ENCODE data around the gene PARD6G. TPM values are rescaled to one million over a fixed set of nuclear protein-coding genes. Genes with fewer than 3 reads are reported as not detected.

The PARD6G gene
- total RNA-seq, 4 donors from 2014 or later = 0.65 to 4.1 (median 1.5) TPM

GRCh38 chr18:80175451-80176204, 71.7 kb downstream of the PARD6G start:
- TF ChIP-seq, protein P1, sequence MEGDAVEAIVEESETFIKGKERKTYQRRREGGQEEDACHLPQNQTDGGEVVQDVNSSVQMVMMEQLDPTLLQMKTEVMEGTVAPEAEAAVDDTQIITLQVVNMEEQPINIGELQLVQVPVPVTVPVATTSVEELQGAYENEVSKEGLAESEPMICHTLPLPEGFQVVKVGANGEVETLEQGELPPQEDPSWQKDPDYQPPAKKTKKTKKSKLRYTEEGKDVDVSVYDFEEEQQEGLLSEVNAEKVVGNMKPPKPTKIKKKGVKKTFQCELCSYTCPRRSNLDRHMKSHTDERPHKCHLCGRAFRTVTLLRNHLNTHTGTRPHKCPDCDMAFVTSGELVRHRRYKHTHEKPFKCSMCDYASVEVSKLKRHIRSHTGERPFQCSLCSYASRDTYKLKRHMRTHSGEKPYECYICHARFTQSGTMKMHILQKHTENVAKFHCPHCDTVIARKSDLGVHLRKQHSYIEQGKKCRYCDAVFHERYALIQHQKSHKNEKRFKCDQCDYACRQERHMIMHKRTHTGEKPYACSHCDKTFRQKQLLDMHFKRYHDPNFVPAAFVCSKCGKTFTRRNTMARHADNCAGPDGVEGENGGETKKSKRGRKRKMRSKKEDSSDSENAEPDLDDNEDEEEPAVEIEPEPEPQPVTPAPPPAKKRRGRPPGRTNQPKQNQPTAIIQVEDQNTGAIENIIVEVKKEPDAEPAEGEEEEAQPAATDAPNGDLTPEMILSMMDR (IDR thresholded peaks at IDR 0.05; ENCODE audit: low read depth) = no peak

DNA sequence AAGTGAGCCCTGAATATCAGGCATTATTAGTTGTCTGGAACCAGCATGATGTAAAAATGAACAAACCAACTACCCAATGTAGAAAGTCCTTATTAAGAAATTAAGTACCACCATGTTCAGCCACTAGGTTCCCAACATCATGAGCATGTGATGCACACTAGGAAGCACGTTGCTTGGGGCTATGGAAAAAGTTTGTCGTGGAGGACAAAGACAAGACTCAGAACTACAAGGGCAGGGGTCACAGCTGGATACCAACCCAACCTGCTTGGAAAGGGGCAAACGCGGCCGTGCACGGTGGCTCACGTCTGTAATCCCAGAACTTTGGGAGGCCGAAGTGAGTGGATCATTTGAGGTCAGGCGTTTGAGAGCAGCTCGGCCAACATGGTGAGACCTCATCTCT, 74.3 kb downstream of the PARD6G start:
- TF ChIP-seq, protein P1 (IDR thresholded peaks at IDR 0.05; ENCODE audit: low read depth) = no peak

DNA sequence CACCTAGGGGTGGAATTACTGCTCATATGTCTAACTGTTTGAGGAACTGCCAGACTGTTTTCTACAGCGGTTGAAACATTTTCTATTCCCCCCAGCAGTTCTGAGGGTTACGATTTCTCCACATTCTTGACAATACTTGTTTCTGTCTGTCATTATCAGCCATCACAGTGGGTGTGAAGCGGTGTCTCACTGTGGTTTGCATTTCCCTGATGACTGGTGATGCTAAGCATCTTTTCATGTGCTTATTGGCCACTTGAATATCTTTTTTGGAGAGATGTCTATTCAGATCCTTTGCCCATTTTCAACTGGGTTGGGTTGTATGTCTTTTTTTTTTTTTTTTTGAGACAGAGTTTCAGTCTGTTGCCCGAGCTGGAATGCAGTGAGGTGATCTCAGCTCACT, 75.3 kb downstream of the PARD6G start:
- TF ChIP-seq, protein P1 (IDR thresholded peaks at IDR 0.05; ENCODE audit: low read depth) = no peak

GRCh38 chr18:80171054-80171872, 76.1 kb downstream of the PARD6G start:
- TF ChIP-seq, protein P1 (IDR thresholded peaks at IDR 0.05; ENCODE audit: low read depth) = no peak

- TF ChIP-seq, protein P1 (IDR thresholded peaks at IDR 0.05; ENCODE audit: low read depth) = no peak
Measured at GRCh38 chr18:80170395-80171053, 76.8 kb downstream of the PARD6G start.

GRCh38 chr18:80169607-80170006, 77.7 kb downstream of the PARD6G start:
- TF ChIP-seq, protein P1 (IDR thresholded peaks at IDR 0.05; ENCODE audit: low read depth) = no peak

DNA sequence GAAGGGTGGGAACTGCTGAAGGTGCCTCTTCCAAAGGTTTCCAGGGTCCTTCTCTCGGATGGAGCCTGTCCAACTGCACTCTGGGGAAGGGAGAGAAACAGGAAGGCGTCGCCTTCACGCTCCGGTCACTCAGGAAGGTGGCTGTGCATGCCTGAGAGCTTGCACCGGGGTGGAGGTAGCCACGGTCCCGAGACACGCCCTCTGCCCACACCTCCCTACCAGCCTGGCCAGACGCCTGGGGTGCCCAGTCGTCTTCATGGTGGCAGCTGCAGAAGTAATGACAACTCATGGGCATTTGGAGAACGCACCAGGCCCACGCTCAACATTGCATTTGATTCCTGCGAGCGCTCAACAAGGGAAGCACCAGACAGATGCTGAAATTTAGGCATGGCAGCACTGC, 78.3 kb downstream of the PARD6G start:
- TF ChIP-seq, protein P1 (IDR thresholded peaks at IDR 0.05; ENCODE audit: low read depth) = no peak
